Endothelial cell of umbilical vein (primary cell): Measurements from ENCODE around the gene EXOC7. TPM values are rescaled to one million over a fixed set of nuclear protein-coding genes. Genes with fewer than 3 reads are reported as not detected.

ENCODE experiments used
- BruUV-seq: library from RNA; stranded (reverse); fragments of 400-500 nt; replicated peaks from 2 replicates; lab custom pipeline; 2021; lab: Mats Ljungman, UMichigan
- CTCF ChIA-PET: fragments of 300-600, 350-600 bp; sonication (Branson Sonifier 250); formaldehyde crosslinking; loops from one replicate; lab custom pipeline; 2021; ENCODE audit warnings: antibody characterized with exemption, inconsistent platforms; lab: Charles Lee
- POLR2A ChIA-PET: fragments of 300-600, 350-600 bp; sonication (Branson Sonifier 250); formaldehyde crosslinking; loops from one replicate; lab custom pipeline; 2021; ENCODE audit warnings: antibody characterized with exemption, inconsistent platforms; lab: Charles Lee
- DNase-seq: peaks from one replicate; pipeline ENCODE4 v3.0.0-alpha.2; 2011; ENCODE audit warnings: low read depth, low spot score
- FAIRE-seq: peaks from 2 replicates; lab custom pipeline; 2011; peaks lifted over from hg19 to GRCh38; lab: Jason Lieb, UNC
- H2AFZ ChIP-seq: 2 replicates; pipeline ENCODE4 v1.6.0; 2012; ENCODE audit warnings: low read depth, low read length, control low read depth, inconsistent platforms
- H3K27ac ChIP-seq: 2 replicates; pipeline ENCODE4 v1.5.1; 2011; ENCODE audit warnings: low read depth, mild to moderate bottlenecking, control low read depth, low read length, moderate library complexity; ENCODE audit not compliant: insufficient read depth
- H3K27me3 ChIP-seq, 2 experiments: 2 replicates each; pipeline versions ENCODE4 v1.6.0 to v1.6.1; 2011; ENCODE audit warnings: low read length in 2 of 2, mixed read lengths in 1 of 2; ENCODE audit not compliant: control insufficient read depth in 2 of 2, insufficient read depth in 2 of 2
- H3K36me3 ChIP-seq, 2 experiments: 2 replicates in 1 of 2; 3 replicates in 1 of 2; pipeline ENCODE4 v1.5.1; 2011; ENCODE audit warnings: low read length in 2 of 2, mild to moderate bottlenecking in 1 of 2, moderate library complexity in 1 of 2; ENCODE audit not compliant: control insufficient read depth in 2 of 2, insufficient read depth in 2 of 2; ENCODE audit errors: extremely low read depth in 1 of 2
- H3K4me1 ChIP-seq: 3 replicates; pipeline ENCODE4 v1.5.1; 2011; ENCODE audit warnings: mild to moderate bottlenecking, low read length; ENCODE audit not compliant: control insufficient read depth, insufficient read depth; ENCODE audit errors: extremely low read depth
- H3K4me2 ChIP-seq: 2 replicates; pipeline ENCODE4 v1.6.1; 2011; ENCODE audit warnings: low read length, control low read depth, mixed read lengths; ENCODE audit not compliant: insufficient read depth
- H3K4me3 ChIP-seq, 3 experiments: fragments of 200-600 bp in 1 of 3; sonication (generic), shearing (Covaris generic) in 1 of 3; replicated peaks in 1 of 3; 2 replicates each; pipeline ENCODE4 v1.5.1; 2011 to 2016; ENCODE audit warnings: control low read depth in 3 of 3, low read length in 3 of 3, mild to moderate bottlenecking in 2 of 3, inconsistent platforms in 1 of 3, low read depth in 1 of 3, moderate library complexity in 1 of 3; ENCODE audit not compliant: insufficient read depth in 1 of 3
- H3K79me2 ChIP-seq: 2 replicates; pipeline ENCODE4 v1.6.0; 2012; ENCODE audit warnings: low read length, inconsistent platforms; ENCODE audit not compliant: control insufficient read depth, insufficient read depth
- H3K9ac ChIP-seq: replicated peaks from 2 replicates; pipeline ENCODE3; 2011; ENCODE audit warnings: low read length, control low read depth; ENCODE audit not compliant: insufficient read depth; ENCODE audit errors: extremely low read depth
- H3K9me1 ChIP-seq: replicated peaks from 3 replicates; pipeline ENCODE4 v1.6.0; 2011; ENCODE audit warnings: mild to moderate bottlenecking, low read length; ENCODE audit not compliant: control insufficient read depth, insufficient read depth; ENCODE audit errors: extremely low read depth
- H3K9me3 ChIP-seq: replicated peaks from 2 replicates; pipeline ENCODE4 v1.5.1; 2012; ENCODE audit warnings: low read length, inconsistent platforms; ENCODE audit not compliant: control insufficient read depth, insufficient read depth
- H4K20me1 ChIP-seq: replicated peaks from 2 replicates; pipeline ENCODE3; 2011; ENCODE audit warnings: mild to moderate bottlenecking, low read length; ENCODE audit not compliant: control insufficient read depth, insufficient read depth; ENCODE audit errors: extremely low read depth
- EZH2 ChIP-seq: IDR thresholded peaks from 2 replicates; pipeline ENCODE4 v1.6.1; 2012; ENCODE audit warnings: borderline replicate concordance, low read depth, mild to moderate bottlenecking, moderate library complexity, low read length, inconsistent platforms; ENCODE audit not compliant: severe bottlenecking
- FOS ChIP-seq: IDR thresholded peaks from 2 replicates; pipeline ENCODE4 v1.6.1; 2011; ENCODE audit warnings: mild to moderate bottlenecking, low read length, moderate library complexity, borderline replicate concordance; ENCODE audit not compliant: insufficient read depth
- GATA2 ChIP-seq: IDR thresholded peaks from 2 replicates; pipeline ENCODE4 v1.7.0; 2011; ENCODE audit warnings: low read depth, mild to moderate bottlenecking, moderate library complexity, mixed read lengths, low read length; ENCODE audit not compliant: insufficient read length, insufficient read depth
- JUN ChIP-seq: IDR thresholded peaks from 2 replicates; pipeline ENCODE4 v1.6.1; 2011; ENCODE audit warnings: borderline replicate concordance, low read depth; ENCODE audit not compliant: insufficient read length, insufficient read depth
- MYC ChIP-seq: IDR thresholded peaks from one replicate; pipeline ENCODE4 v1.6.1; 2011; ENCODE audit warnings: mild to moderate bottlenecking, low read depth, low read length
- POLR2A ChIP-seq: IDR thresholded peaks from 2 replicates; pipeline ENCODE4 v1.6.1; 2012; ENCODE audit warnings: low read depth, mild to moderate bottlenecking, control low read depth, low read length
- POLR2AphosphoS5 ChIP-seq: IDR thresholded peaks from 2 replicates; pipeline ENCODE4 v1.6.1; 2012; ENCODE audit warnings: low read depth, mild to moderate bottlenecking, control low read depth, low read length, moderate library complexity; ENCODE audit not compliant: insufficient read depth
- dilution Hi-C: fragments of 300-500 bp; cut with MboI; formaldehyde crosslinking; loops from one replicate; pipeline ENCODE4 v1.15.0; 2019; ENCODE audit warnings: low sequenced_read_pairs; ENCODE audit not compliant: extremely low pct_ligation_motif_present
- intact Hi-C: fragments of 100-400 bp; cut with micrococcal nuclease; formaldehyde crosslinking; loops from one replicate; pipeline ENCODE4 v1.10.0; 2022
- polyA plus RNA-seq, 4 experiments: library from polyadenylated mRNA; depleted of rRNA in 3 of 4; stranded (reverse) in 3 of 4; unstranded in 1 of 4; fragments of >200 nt; gene quantifications; 2 replicates each; pipeline versions ENCODE4 v1.2.1 to v1.2.3, GENCODE V29; 2011 to 2012; ENCODE audit warnings: missing spikeins in 1 of 4
- total RNA-seq: library from RNA; stranded (reverse); gene quantifications from 2 replicates; pipeline ENCODE4 v1.2.3, GENCODE V29; 2021
- TF ChIP-seq, protein P1 (sequence below): IDR thresholded peaks from 2 replicates; pipeline ENCODE4 v1.6.1; 2011; ENCODE audit not compliant: insufficient read depth, insufficient read length
- TF ChIP-seq, protein P2 (sequence below), 2 donors: IDR thresholded peaks; 1 replicate in 1 of 2; 2 replicates in 1 of 2; pipeline ENCODE4 v1.5.1; 2011; ENCODE audit warnings: low read length in 2 of 2, mild to moderate bottlenecking in 2 of 2, moderate library complexity in 2 of 2, control low read depth in 1 of 2, inconsistent platforms in 1 of 2, low read depth in 1 of 2; ENCODE audit not compliant: insufficient read depth in 1 of 2; ENCODE audit errors: extremely low read depth in 1 of 2

The EXOC7 gene
- total and polyA plus RNA-seq, 2 donors (not counting 3 experiments of a cell fraction or from before 2014, with no cell fraction given): 91.5 to 137 TPM

DNA sequence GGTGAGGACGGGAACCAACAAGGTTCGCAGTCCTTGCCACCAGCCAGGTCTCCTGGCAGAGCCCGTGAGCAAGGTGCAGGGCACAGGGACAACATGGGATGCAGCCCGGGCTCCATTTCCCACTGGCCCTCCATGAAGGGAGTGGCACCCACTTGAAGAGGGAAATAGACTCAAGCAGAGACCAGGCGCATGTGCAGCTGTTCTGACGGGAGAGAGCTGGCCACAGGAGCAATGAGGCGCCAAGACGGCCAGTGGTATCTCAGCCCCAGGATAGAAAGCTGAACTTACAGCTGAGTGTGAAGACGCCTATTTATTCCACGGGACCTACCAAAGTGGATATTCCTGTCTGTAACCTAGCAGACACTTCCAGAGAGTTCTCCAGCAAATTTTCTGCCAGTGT lies 45.6 kb upstream of the EXOC7 start:
- H3K9me1 ChIP-seq: no peaks in the 10 kb centered on the region
- no peak overlapping the region for H3K27ac ChIP-seq
- FAIRE-seq: no peak
- H3K36me3 ChIP-seq: no peaks in the 10 kb centered on the region
- H3K79me2 ChIP-seq: no peaks in the 10 kb centered on the region
- H3K4me1 ChIP-seq: peaks cover 15% of the 10 kb centered on the region
- intact Hi-C loops: no loop called here
- ChIA-PET POLR2A (interaction anchor here (0.6 kb wide), 1 partner anchor 110 kb away, joined by 9 read pairs; no protein-coding TSS in a partner anchor), CTCF (interaction anchor here (1.1 to 1.3 kb wide), 2 partner anchors 11 to 27 kb away, joined by 3 read pairs; no protein-coding TSS in a partner anchor)
- no peak overlapping the region for H3K4me2 ChIP-seq
- no TSS peak for BruUV-seq
- TF ChIP-seq MYC (no peak), FOS (no peak), POLR2AphosphoS5 (no peak), JUN (no peak), POLR2A (no peak), EZH2 (no peak), GATA2 (no peak)
- TF ChIP-seq, protein P1, sequence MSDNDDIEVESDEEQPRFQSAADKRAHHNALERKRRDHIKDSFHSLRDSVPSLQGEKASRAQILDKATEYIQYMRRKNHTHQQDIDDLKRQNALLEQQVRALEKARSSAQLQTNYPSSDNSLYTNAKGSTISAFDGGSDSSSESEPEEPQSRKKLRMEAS: no peak
- TF ChIP-seq, protein P2, sequence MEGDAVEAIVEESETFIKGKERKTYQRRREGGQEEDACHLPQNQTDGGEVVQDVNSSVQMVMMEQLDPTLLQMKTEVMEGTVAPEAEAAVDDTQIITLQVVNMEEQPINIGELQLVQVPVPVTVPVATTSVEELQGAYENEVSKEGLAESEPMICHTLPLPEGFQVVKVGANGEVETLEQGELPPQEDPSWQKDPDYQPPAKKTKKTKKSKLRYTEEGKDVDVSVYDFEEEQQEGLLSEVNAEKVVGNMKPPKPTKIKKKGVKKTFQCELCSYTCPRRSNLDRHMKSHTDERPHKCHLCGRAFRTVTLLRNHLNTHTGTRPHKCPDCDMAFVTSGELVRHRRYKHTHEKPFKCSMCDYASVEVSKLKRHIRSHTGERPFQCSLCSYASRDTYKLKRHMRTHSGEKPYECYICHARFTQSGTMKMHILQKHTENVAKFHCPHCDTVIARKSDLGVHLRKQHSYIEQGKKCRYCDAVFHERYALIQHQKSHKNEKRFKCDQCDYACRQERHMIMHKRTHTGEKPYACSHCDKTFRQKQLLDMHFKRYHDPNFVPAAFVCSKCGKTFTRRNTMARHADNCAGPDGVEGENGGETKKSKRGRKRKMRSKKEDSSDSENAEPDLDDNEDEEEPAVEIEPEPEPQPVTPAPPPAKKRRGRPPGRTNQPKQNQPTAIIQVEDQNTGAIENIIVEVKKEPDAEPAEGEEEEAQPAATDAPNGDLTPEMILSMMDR (IDR thresholded peaks at IDR 0.05; ENCODE audit: extremely low read depth in 1 of 2, insufficient read depth in 1 of 2, low read depth in 1 of 2, low read length in 2 of 2): no peak
- no peak for DNase-seq
- no peak overlapping the region for H3K4me3 ChIP-seq
- no peaks in the 10 kb centered on the region for H4K20me1 ChIP-seq
- H3K9ac ChIP-seq: no peak overlapping the region
- no peaks in the 10 kb centered on the region for H3K9me3 ChIP-seq
- peaks cover 0 to 4% of the 10 kb centered on the region in 2 experiments for H3K27me3 ChIP-seq
- dilution Hi-C loops: no loop called here
- H2AFZ ChIP-seq: no peak overlapping the region
